SU-DHL-6 (cell line): ENCODE data around the gene IRF9.

ENCODE experiments used
- H2AFZ ChIP-seq: fragments of 200-600 bp; sonication (generic); 2 replicates; pipeline ENCODE4 v1.6.1; 2014; ENCODE audit warnings: low read depth, mild to moderate bottlenecking, moderate library complexity, mixed read lengths, antibody characterized with exemption, low read length; ENCODE audit not compliant: severe bottlenecking
- H3F3A ChIP-seq: fragments of 200-600 bp; shearing (Covaris generic); 2 replicates; pipeline ENCODE4 v1.6.0; 2016; ENCODE audit warnings: antibody characterized with exemption, mild to moderate bottlenecking; ENCODE audit not compliant: insufficient read depth
- H3K27ac ChIP-seq: fragments of 200-600 bp; sonication (generic); 2 replicates; pipeline ENCODE4 v1.5.1; 2016; ENCODE audit warnings: low read depth, mild to moderate bottlenecking, low read length, moderate library complexity, mixed read lengths
- H3K27me3 ChIP-seq: fragments of 200-600 bp; sonication (generic), shearing (Covaris generic); 2 replicates; pipeline ENCODE4 v1.6.0; 2014; ENCODE audit warnings: mild to moderate bottlenecking, low read length
- H3K36me3 ChIP-seq: fragments of 200-600 bp; sonication (generic); 2 replicates; pipeline ENCODE4 v1.6.1; 2014; ENCODE audit warnings: mild to moderate bottlenecking, low read length, mixed read lengths
- H3K4me2 ChIP-seq: fragments of 300-600, 200-600 bp; shearing (Covaris generic), sonication (generic); 2 replicates; pipeline ENCODE4 v1.6.0; 2014; ENCODE audit warnings: low read length, low read depth, mild to moderate bottlenecking; ENCODE audit not compliant: poor library complexity, severe bottlenecking
- H3K4me3 ChIP-seq: fragments of 200-600 bp; sonication (generic); 2 replicates; pipeline ENCODE4 v1.5.1; 2014; ENCODE audit warnings: antibody characterized with exemption, low read length, mild to moderate bottlenecking, mixed read lengths; ENCODE audit not compliant: insufficient read depth, poor library complexity, severe bottlenecking
- H3K79me2 ChIP-seq: fragments of 200-600 bp; sonication (generic); 2 replicates; pipeline ENCODE4 v1.6.1; 2014; ENCODE audit warnings: mild to moderate bottlenecking, low read length, moderate library complexity; ENCODE audit not compliant: insufficient read depth
- H3K9ac ChIP-seq: fragments of 200-600 bp; sonication (generic); 2 replicates; pipeline ENCODE4 v1.7.0; 2014; ENCODE audit warnings: mild to moderate bottlenecking, low read length
- H3K9me2 ChIP-seq: fragments of 200-600 bp; sonication (generic); replicated peaks from 2 replicates; pipeline ENCODE4 v1.6.1; 2014; ENCODE audit warnings: low read length; ENCODE audit not compliant: insufficient read depth
- H3K9me3 ChIP-seq: fragments of 200-600 bp; sonication (generic); 2 replicates; pipeline ENCODE4 v1.6.1; 2014; ENCODE audit warnings: low read length, mixed read lengths; ENCODE audit not compliant: insufficient read depth
- H4K20me1 ChIP-seq: fragments of 200-600 bp; sonication (generic); 2 replicates; pipeline ENCODE4 v1.6.1; 2014; ENCODE audit warnings: low read depth, mild to moderate bottlenecking, antibody characterized with exemption, low read length, moderate library complexity, mixed read lengths
- CTCF ChIP-seq: fragments of 200-600 bp; sonication (generic); IDR thresholded peaks from one replicate; pipeline ENCODE4 v1.5.1; 2017; ENCODE audit warnings: antibody characterized with exemption, mild to moderate bottlenecking, low read length, moderate library complexity; ENCODE audit not compliant: insufficient read depth, poor library complexity, severe bottlenecking
- EZH2phosphoT487 ChIP-seq: fragments of 200-600 bp; sonication (generic), shearing (Covaris generic); conservative IDR thresholded peaks from 2 replicates; pipeline ENCODE4 v1.6.1; 2018; ENCODE audit warnings: mild to moderate bottlenecking, antibody characterized with exemption, low read length, moderate library complexity, mixed read lengths

Gene IRF9

GRCh38 chr14:24147761-24148428, 13.2 kb upstream of the IRF9 start:
- peak overlapping the region; percentile 75 for H3K4me2 ChIP-seq
- H3K4me3 ChIP-seq: peak overlapping the region; percentile 95
- H3K36me3 ChIP-seq: 0 out of 2 replicates have a peak, but pooled peaks cover 6% of the 10 kb centered on the region
- H3K9ac ChIP-seq: peak overlapping the region; percentile 91
- peaks cover 10% of the 10 kb centered on the region; the same call in 1 of the 2 replicates for H3F3A ChIP-seq
- no peaks in the 10 kb centered on the region for H4K20me1 ChIP-seq
- no peak for TF ChIP-seq CTCF
- TF ChIP-seq EZH2phosphoT487: no peak
- H3K9me3 ChIP-seq: no peaks in the 10 kb centered on the region
- H2AFZ ChIP-seq: no peak overlapping the region
- H3K27me3 ChIP-seq: no peaks in the 10 kb centered on the region
- H3K9me2 ChIP-seq: no peaks in the 10 kb centered on the region
- H3K27ac ChIP-seq: peak overlapping the region; percentile 26
- H3K79me2 ChIP-seq: peaks cover 26% of the 10 kb centered on the region

DNA sequence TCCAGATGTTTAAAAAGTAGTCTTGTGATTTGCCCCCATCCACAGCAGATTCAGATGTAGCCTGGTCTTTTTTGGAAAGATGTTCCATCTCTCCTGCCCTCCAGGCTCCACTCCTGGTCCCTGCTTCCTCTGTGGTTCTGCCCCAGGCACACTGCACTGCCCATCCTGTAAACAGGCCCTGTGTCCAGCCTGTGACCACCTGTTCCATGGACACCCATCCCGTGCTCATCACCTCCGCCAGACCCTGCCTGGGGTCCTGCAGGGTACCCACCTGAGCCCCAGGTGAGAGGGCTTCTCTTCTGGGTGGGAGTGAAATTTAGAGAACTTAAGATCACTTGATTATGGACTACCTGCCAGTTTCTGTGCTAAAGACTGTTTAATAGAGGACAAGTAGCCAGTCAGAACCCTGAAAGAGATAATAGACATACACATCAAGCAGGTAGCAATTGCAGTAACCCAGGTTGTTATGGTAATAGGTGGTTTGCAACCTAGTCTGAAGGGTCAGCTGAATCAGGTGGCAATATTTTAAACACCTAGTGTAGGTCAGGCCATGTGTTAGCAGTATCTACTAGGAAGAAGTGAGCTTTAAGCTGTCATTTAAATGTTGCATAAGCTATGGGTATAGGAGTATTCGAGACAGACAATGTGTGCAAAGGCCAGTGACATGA, 11.6 kb upstream of the IRF9 start:
- Histone ChIP-seq H3K9ac (no peak overlapping the region), H2AFZ (no peak overlapping the region), H3F3A (0 out of 2 replicates have a peak, but pooled peaks cover 6% of the 10 kb centered on the region), H3K36me3 (0 out of 2 replicates have a peak, but pooled peaks cover 3% of the 10 kb centered on the region), H3K27me3 (no peaks in the 10 kb centered on the region), H3K9me3 (no peaks in the 10 kb centered on the region), H3K79me2 (peaks cover 26% of the 10 kb centered on the region), H3K4me2 (no peak overlapping the region), H3K9me2 (no peaks in the 10 kb centered on the region), H3K4me3 (no peak overlapping the region), H4K20me1 (no peaks in the 10 kb centered on the region), H3K27ac (no peak overlapping the region)
- TF ChIP-seq EZH2phosphoT487 (no peak), CTCF (no peak)

GRCh38 chr14:24150061-24150460, 11.0 kb upstream of the IRF9 start:
- no peak overlapping the region for H3K9ac ChIP-seq
- no peaks in the 10 kb centered on the region for H3K36me3 ChIP-seq
- H3K27me3 ChIP-seq: no peaks in the 10 kb centered on the region
- H3K79me2 ChIP-seq: peaks cover 26% of the 10 kb centered on the region
- no peaks in the 10 kb centered on the region for H4K20me1 ChIP-seq
- H3K9me2 ChIP-seq: no peaks in the 10 kb centered on the region
- no peak overlapping the region for H2AFZ ChIP-seq
- no peak overlapping the region for H3K27ac ChIP-seq
- H3K4me3 ChIP-seq: no peak overlapping the region
- TF ChIP-seq EZH2phosphoT487 (no peak), CTCF (no peak)
- no peak overlapping the region for H3K4me2 ChIP-seq
- H3F3A ChIP-seq: 0 out of 2 replicates have a peak, but pooled peaks cover 3% of the 10 kb centered on the region
- H3K9me3 ChIP-seq: no peaks in the 10 kb centered on the region
